T-helper 17 cell (primary cell): ENCODE results near the gene DENND5A. TPM values are rescaled to one million over a fixed set of nuclear protein-coding genes. Genes with fewer than 3 reads are reported as not detected.
A peak's percentile ranks its signal among the peaks of the same experiment; 100 is the strongest.

Experiments
- ATAC-seq: fragments of 150-1000 bp; cut with Tn5 transposase; 2 replicates; pipeline ENCODE4 v1.10.0; 2021; ENCODE audit warnings: mild to moderate bottlenecking, moderate library complexity
- DNase-seq, 3 donors: peaks; one replicate each; pipeline versions ENCODE4 v3.0.0 to v3.0.0-alpha.2; 2020 to 2021
- H3K9me3 ChIP-seq: one replicate; pipeline ENCODE4 v1.7.0; 2013; ENCODE audit warnings: low read length, mild to moderate bottlenecking; ENCODE audit not compliant: control insufficient read depth, poor library complexity, severe bottlenecking
- H3K27ac Mint-ChIP-seq: one replicate; pipeline ENCODE4 v1.8.0; 2022; ENCODE audit warnings: mild to moderate bottlenecking, moderate library complexity, mixed read lengths
- H3K27me3 Mint-ChIP-seq: one replicate; pipeline ENCODE4 v1.8.0; 2022; ENCODE audit warnings: mixed read lengths
- H3K36me3 Mint-ChIP-seq: one replicate; pipeline ENCODE4 v1.8.0; 2022; ENCODE audit warnings: low read depth, mixed read lengths
- H3K4me1 Mint-ChIP-seq: one replicate; pipeline ENCODE4 v1.8.0; 2022; ENCODE audit warnings: mild to moderate bottlenecking, mixed read lengths
- H3K4me3 Mint-ChIP-seq: one replicate; pipeline ENCODE4 v1.8.0; 2022; ENCODE audit warnings: mild to moderate bottlenecking, moderate library complexity, mixed read lengths
- total RNA-seq, 4 donors: library from RNA in 2 of 4; stranded (reverse) in 2 of 4; gene quantifications; one replicate each; pipeline ENCODE4 v1.2.3 and lab custom pipeline; 2022 to 2026

DENND5A gene
- total RNA-seq, 2 donors from 2014 or later = 66.3 to 96.5 TPM

DNA sequence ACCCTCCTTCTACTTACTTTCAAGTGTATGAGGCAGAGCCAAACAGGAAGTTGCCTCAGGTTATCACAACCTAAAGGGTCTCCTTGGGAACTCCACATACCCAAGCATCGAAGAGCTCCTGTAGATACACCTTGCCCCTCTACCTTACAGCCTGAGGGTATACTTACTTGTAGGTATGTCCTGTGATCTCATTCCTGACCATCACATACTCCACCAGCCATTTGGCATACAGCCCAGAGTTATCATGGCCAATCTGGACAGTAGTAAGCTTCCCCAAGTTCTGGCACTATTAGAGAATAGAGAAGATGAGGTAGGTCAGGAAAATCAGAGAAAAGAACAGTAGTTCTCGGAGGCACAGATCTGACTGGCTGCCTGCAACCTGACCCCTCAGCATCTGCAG lies 120.3 kb downstream of the DENND5A start:
- H3K4me1 Mint-ChIP-seq = peaks cover 18% of the 10 kb centered on the region
- DNase-seq = no peak
- H3K9me3 ChIP-seq = no peaks in the 10 kb centered on the region
- no peak for ATAC-seq
- H3K27ac Mint-ChIP-seq = peak overlapping the region; percentile 14
- no peak overlapping the region for H3K4me3 Mint-ChIP-seq
- H3K27me3 Mint-ChIP-seq = no peaks in the 10 kb centered on the region
- peaks cover 20% of the 10 kb centered on the region for H3K36me3 Mint-ChIP-seq

DNA sequence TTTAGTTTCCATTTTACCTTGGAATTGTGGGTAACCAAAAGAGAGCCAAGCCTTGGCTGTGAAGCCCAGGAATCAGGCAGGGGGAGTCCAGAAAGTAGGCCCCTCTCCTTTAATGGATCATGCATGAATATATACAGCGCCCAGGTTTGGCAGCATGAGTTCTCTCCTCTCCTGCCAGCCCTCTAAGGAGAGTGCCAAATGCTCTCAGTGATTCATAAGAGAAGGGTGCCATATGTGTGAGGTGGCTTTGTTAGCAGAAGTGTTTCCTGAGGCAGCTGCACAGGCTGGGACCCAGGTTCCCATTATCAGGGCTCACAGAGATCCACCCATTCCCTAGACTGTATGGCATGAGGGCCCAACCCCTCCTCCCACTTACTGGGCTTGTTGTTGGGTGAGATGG lies 121.4 kb downstream of the DENND5A start:
- Mint-ChIP-seq H3K36me3 (peaks cover 14% of the 10 kb centered on the region), H3K4me1 (peaks cover 20% of the 10 kb centered on the region), H3K4me3 (no peak overlapping the region), H3K27ac (no peak overlapping the region), H3K27me3 (no peaks in the 10 kb centered on the region)
- no peak for DNase-seq
- H3K9me3 ChIP-seq = no peaks in the 10 kb centered on the region
- no peak for ATAC-seq

DNA sequence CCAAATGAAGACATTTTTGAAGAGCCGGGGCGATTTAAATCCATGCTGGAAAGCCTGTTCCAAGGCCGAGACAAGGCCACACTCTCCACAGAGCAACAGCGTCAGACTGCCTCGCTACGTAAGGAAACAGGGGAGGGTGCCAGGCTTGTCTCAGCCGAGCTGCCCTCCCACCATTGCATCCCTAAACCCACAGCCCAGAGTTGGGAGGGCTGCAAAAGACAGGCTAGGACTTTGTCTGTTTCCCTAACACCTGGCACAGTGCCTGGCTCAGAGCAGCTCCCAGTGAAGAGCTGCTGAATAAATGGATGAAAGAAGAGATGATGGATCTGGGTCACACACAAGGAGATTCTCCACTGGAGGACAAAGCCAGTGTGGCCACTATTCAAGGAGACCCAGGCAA lies 122.4 kb downstream of the DENND5A start:
- no peak for DNase-seq
- Mint-ChIP-seq H3K4me1 (peaks cover 23% of the 10 kb centered on the region), H3K4me3 (no peak overlapping the region), H3K36me3 (peaks cover 9% of the 10 kb centered on the region), H3K27me3 (no peaks in the 10 kb centered on the region), H3K27ac (peak overlapping the region; percentile 61)
- no peak for ATAC-seq
- H3K9me3 ChIP-seq = no peaks in the 10 kb centered on the region

DNA sequence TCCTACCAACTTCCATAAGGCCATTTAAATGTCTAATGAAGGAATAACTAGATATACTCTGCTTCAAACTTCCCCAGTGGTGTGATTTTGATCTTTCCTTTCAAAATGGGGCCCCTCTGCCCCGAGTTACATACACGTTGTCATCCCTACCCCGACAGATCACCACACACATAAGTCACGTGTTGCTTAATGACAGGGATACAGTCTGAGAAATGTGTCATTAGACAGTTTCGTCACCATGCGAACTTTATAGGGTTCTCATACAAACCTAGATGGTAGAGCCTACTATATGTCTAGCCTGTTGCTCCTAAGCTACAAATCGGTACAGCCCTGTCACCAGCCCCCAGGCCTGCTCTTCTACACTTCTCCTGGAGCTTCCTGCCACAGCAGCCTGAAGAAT lies 124.0 kb downstream of the DENND5A start:
- no peaks in the 10 kb centered on the region for H3K9me3 ChIP-seq
- H3K27ac Mint-ChIP-seq = no peak overlapping the region
- no peaks in the 10 kb centered on the region for H3K27me3 Mint-ChIP-seq
- peaks cover 31% of the 10 kb centered on the region for H3K4me1 Mint-ChIP-seq
- no peak for DNase-seq
- no peak for ATAC-seq
- H3K36me3 Mint-ChIP-seq = peaks cover 6% of the 10 kb centered on the region
- H3K4me3 Mint-ChIP-seq = no peak overlapping the region

DNA sequence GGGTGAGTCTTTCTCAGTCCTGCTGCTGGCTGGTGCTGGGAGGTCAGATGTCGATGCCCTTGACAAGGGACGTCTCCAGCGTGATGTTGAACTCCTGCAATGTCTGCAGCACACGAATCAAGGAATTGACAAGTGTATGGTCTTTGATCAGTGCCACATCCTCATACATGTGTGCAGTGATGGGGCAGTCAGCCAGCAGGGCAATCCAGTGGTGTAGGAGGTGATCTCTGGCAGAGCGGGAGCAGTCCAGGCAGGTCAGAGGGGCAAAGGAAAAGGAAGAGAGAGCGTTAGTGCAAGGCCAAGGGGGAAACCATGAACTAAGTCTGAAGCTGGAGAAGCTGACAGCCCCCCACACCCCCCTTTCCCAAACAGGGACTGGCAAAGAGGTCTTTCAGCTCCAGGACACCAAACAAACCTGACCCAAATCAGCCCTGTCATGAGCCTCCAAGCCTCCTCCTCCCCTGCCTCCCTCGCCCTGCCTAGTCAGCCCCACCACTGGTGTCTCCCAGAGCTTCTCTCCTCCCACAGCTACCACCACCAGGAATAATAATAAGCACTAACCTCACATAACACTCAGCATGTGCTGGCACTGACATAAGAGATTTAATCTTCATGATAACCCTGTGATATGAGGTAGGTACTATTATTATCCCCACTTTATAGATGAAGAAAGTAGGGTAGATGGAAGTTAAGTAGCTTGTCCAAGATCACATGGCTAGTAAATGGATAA lies 125.4 kb downstream of the DENND5A start:
- Mint-ChIP-seq H3K27me3 (no peaks in the 10 kb centered on the region), H3K36me3 (peaks cover 8% of the 10 kb centered on the region), H3K4me1 (peaks cover 33% of the 10 kb centered on the region), H3K27ac (peak overlapping the region; percentile 82), H3K4me3 (peak overlapping the region; percentile 12)
- H3K9me3 ChIP-seq = no peaks in the 10 kb centered on the region
- DNase-seq = no peak
- ATAC-seq = no peak

DNA sequence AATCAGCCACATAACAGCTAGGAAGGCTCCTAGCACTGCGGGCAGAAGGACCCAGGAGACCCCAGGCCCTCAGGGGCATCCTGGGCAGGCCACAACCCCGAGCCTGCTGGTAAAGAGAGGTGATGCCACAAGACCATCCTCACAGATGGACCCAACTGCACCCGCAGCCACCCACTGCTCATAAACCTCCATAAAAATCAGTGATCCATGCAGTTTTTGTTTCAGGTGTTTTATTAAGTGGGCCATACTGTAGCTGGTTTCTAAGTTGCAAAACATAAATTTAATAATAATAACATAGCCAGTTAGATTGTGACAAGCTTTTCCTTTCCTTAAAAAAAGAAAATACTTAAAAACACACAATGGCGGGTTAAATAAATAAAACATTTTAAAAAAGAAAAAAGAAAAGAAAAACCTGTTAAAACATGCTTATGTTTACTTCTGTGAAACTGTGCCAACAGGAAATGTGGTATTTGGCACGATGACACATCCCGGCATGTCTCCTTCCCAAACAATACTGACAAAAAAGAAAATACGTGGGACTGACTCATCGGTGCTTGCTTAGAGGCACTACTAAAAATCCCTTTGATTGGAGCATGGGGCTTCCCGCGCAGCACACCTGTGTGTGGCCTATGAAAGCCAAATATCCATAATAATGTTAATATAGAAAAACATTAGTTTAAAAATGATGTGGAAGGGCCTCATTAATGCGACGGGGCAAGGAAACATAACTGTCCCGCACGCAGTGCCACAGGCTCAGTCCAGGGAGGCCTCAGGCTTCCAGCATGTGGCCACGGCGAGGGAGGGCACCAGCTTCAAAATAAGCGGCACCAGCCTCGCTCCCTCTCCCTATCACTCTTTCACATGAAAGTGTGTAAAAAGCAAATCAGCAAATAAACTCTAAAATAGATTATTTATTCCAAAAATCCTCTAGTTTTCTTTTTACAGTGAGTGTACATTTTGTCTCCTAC lies 126.3 kb downstream of the DENND5A start:
- Mint-ChIP-seq H3K4me1 (peaks cover 36% of the 10 kb centered on the region), H3K27ac (peak overlapping the region; percentile 86), H3K27me3 (no peaks in the 10 kb centered on the region), H3K36me3 (peaks cover 8% of the 10 kb centered on the region), H3K4me3 (no peak overlapping the region)
- H3K9me3 ChIP-seq = no peaks in the 10 kb centered on the region
- peak in 1 of 3 donors; percentile 14 for DNase-seq
- peak; percentile 55 for ATAC-seq

DNA sequence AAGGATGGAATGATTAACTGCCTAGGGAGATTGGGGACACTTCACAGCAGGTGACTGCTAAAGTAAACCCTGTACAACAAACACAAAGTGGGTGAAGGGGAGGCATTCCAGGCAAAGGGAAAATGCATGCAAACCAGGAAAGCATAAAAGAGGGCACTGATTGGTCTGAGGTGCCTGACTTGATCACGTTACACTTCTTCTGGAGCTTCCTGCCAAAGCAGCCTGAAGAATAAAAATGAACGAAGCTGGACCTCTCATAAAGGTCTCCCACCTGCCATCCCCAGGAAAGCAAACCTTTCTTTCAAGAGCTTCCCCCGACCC lies 127.1 kb downstream of the DENND5A start:
- H3K27me3 Mint-ChIP-seq = no peaks in the 10 kb centered on the region
- peak overlapping the region; percentile 86 for H3K27ac Mint-ChIP-seq
- H3K4me1 Mint-ChIP-seq = peaks cover 36% of the 10 kb centered on the region
- peak overlapping the region; percentile 83 for H3K4me3 Mint-ChIP-seq
- DNase-seq (no peak), ATAC-seq (no peak)
- H3K9me3 ChIP-seq = no peaks in the 10 kb centered on the region
- peaks cover 8% of the 10 kb centered on the region for H3K36me3 Mint-ChIP-seq

DNA sequence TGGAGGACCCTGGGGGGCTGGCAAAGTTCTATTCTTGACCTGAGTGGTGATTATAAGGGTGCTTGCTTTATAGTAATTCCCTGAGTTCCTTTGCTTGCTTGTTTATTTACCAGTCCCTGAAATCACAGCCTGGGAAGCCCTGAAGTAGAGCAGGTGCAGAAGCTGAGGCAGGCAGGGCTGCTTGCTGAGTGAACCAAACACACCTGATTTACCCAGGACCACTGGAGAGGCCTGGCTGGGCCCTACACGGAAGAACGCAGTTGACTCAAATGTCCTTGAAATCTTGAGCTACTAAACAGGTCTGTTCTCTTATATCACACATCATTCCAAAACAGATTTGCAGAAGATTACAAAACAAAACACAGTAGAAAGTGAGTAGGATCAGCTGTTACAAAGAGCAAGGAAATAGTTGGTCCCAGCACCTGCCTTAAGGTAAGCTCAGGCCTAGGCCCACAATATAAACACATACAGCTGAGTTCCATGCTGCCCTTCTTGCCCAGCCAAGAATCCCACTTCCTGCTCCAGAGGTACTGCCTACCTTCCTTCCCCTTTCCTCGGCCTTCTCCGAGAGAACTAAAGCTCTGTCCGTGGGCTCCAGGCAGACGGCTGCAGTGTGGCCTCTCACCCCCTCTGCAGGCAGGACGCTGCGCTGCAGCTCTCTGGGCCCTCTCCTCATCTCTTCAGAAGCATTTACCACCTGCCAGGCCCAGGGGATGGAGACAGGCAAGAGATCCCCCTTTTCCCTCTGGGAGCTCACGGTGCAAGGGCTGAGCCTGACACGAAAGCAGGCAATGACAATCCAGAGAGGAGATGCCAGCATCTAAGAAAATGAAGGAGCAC lies 127.6 kb downstream of the DENND5A start:
- peak; percentile 41 to 61 (median 49) for DNase-seq
- H3K27me3 Mint-ChIP-seq = no peaks in the 10 kb centered on the region
- H3K9me3 ChIP-seq = no peaks in the 10 kb centered on the region
- H3K36me3 Mint-ChIP-seq = peaks cover 6% of the 10 kb centered on the region
- peak overlapping the region; percentile 86 for H3K27ac Mint-ChIP-seq
- peak; percentile 94 for ATAC-seq
- peak overlapping the region; percentile 83 for H3K4me3 Mint-ChIP-seq
- H3K4me1 Mint-ChIP-seq = peaks cover 36% of the 10 kb centered on the region

DNA sequence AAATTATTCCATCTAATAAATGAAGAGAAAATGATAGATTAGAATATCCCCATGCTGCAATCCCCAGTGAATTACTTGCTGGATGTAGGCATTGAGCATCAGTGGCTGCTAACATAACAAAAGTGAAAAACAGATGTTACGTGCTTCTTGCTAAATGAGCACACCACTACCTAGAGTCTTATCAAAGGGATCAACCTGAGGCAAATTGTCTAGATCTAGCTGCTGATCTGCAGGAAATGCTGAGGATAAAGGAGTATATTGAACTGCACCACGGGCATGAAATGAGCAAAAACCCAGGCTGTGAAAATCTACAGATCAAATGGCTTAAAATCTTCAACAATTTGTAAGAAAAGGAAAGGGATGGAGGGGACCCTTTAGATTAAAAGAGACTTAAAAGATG lies 128.4 kb downstream of the DENND5A start:
- Mint-ChIP-seq H3K4me3 (no peak overlapping the region), H3K27ac (peak overlapping the region; percentile 86), H3K36me3 (peaks cover 6% of the 10 kb centered on the region), H3K27me3 (no peaks in the 10 kb centered on the region), H3K4me1 (peaks cover 36% of the 10 kb centered on the region)
- H3K9me3 ChIP-seq = no peaks in the 10 kb centered on the region
- DNase-seq = no peak
- ATAC-seq = no peak

DNA sequence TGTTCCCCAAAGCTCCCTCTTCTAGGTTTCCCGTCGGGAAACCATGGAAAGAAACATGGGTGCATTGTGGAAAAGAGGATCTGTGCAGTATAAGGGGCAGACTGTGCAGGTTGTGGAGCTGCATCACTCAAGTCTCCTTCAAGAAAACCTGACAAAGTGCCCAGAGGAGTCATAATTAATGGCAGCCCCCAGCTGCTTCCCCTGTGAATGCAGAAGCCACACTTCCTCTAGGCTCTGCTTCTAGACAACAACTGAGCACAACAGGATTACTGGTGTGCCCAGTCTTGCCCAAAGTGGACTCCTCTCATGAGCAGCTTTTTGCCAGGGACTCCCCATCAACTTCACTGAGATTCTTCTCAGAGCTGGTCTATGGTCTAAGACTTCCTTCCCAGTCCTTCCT lies 131.2 kb downstream of the DENND5A start:
- no peaks in the 10 kb centered on the region for H3K9me3 ChIP-seq
- no peaks in the 10 kb centered on the region for H3K27me3 Mint-ChIP-seq
- DNase-seq (no peak), ATAC-seq (no peak)
- peaks cover 27% of the 10 kb centered on the region for H3K4me1 Mint-ChIP-seq
- no peak overlapping the region for H3K27ac Mint-ChIP-seq
- H3K36me3 Mint-ChIP-seq = peaks cover 8% of the 10 kb centered on the region
- H3K4me3 Mint-ChIP-seq = no peak overlapping the region

DNA sequence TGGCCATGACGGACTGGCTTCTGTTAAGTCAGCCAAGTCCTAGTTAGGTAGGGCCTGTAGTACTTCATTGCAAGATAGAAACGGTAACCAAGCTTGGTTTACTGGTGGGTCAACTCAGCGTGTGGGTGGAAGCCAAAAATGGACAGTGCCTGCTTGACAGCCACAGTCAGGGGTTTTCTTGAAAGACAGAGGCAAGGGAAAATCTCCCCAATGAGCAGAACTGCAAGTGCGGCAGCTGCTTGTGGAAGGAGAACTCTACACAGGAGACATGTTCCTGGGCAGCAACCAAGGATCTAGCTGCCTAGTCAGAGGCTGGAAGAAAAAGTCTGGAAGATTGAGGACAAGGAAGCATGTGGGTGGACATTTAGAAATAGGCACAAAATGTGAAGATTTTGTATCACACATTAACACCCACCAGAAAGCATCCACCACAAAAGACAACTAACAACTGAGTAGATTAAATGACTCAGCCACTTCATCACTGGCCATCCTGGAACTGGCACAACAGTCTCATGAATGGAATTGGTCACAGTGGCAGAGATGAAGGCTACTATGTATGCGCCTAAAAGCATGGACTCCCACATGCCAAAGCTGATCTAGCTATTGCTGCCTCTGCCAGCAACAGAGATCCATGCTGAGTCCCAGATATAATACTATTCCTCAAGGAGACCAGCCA lies 132.8 kb downstream of the DENND5A start:
- no peak for ATAC-seq

DNA sequence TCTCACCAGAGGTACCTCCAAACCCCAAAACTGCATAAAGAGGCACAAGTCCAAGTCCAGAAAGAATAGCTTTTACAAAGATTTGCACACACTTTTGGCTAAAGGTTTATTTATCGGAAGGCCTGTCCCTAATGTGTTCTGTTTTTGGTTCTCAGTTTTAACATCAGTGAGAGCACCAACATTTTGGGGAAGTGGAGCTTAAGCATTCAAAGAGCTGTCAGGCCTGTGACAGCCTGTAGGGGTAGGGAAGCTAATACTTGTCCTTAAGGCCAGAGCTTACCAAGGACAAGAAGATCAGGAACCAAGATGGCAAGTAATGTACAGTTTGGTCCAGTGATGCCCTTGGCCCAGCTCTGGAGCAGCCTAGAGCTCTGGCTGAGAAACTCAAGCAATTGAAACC lies 134.9 kb downstream of the DENND5A start:
- H3K9me3 ChIP-seq = no peaks in the 10 kb centered on the region
- no peak overlapping the region for H3K4me3 Mint-ChIP-seq
- H3K27me3 Mint-ChIP-seq = no peaks in the 10 kb centered on the region
- H3K4me1 Mint-ChIP-seq = peaks cover 13% of the 10 kb centered on the region
- no peak for DNase-seq
- ATAC-seq = no peak
- H3K36me3 Mint-ChIP-seq = peaks cover 2% of the 10 kb centered on the region
- no peak overlapping the region for H3K27ac Mint-ChIP-seq

More for the DNA sequence above, 132.8 kb downstream of the DENND5A start:
- Mint-ChIP-seq H3K27ac (no peak overlapping the region), H3K27me3 (no peaks in the 10 kb centered on the region), H3K4me1 (peaks cover 15% of the 10 kb centered on the region), H3K36me3 (peaks cover 4% of the 10 kb centered on the region), H3K4me3 (no peak overlapping the region)
- H3K9me3 ChIP-seq = no peaks in the 10 kb centered on the region
- no peak for DNase-seq
